Pancreas (tissue), 10 donors: ENCODE results near the gene ACSF3. TPM values are rescaled to one million over a fixed set of nuclear protein-coding genes. Genes with fewer than 3 reads are reported as not detected.
A peak's percentile ranks its signal among the peaks of the same experiment; 100 is the strongest.

Experiments
- ATAC-seq, 4 donors: fragments of 200-7000 bp; cut with Tn5 transposase; one replicate each; pipeline versions ENCODE4 v1.8.0 to v1.9.1; 2020; ENCODE audit warnings: mild to moderate bottlenecking in 4 of 4, moderate library complexity in 4 of 4
- DNase-seq, 6 donors: peaks; one replicate each; pipeline ENCODE4 v3.0.0-alpha.2; 2020
- FAIRE-seq: peaks from 2 replicates; lab custom pipeline; 2012; peaks lifted over from hg19 to GRCh38; lab: Jason Lieb, UNC
- H3K27ac ChIP-seq, 4 donors: fragments of 200-600 bp; sonication (generic); 1 replicate in 3 of 4; 2 replicates in 1 of 4; pipeline versions ENCODE4 v1.5.0 to v1.8.0; 2020
- H3K27me3 ChIP-seq, 4 donors: fragments of 200-600 bp; one replicate each; pipeline ENCODE4 v1.8.0; 2021
- H3K36me3 ChIP-seq, 3 donors: fragments of 200-600 bp; sonication (generic) in 1 of 3; one replicate each; pipeline versions ENCODE4 v1.5.0 to v1.8.0; 2020 to 2021
- H3K4me1 ChIP-seq, 3 donors: fragments of 200-600 bp; one replicate each; pipeline ENCODE4 v1.8.0; 2021
- H3K4me3 ChIP-seq, 4 donors: fragments of 200-600 bp; sonication (generic) in 2 of 4; one replicate each; pipeline versions ENCODE4 v1.5.0 to v1.8.0; 2020 to 2021
- H3K9me3 ChIP-seq, 4 donors: fragments of 200-600 bp; one replicate each; pipeline ENCODE4 v1.8.0; 2021
- CTCF ChIP-seq, 4 donors: fragments of 200-600 bp; sonication (generic) in 3 of 4; IDR thresholded peaks; one replicate each; pipeline versions ENCODE4 v1.5.0 to v1.8.0; 2021; ENCODE audit warnings: antibody characterized with exemption in 4 of 4
- WGBS, 2 donors: extraction: QIAGEN DNeasy Blood & Tissue Kit; methylation state at CpG; one replicate each; pipeline ENCODE4 v1.1.7; 2013; 5-methylcytosine and 5-hydroxymethylcytosine counted together
- intact Hi-C, 3 donors: fragments of 100-400 bp; cut with DNase I; formaldehyde crosslinking; loops; one replicate each; pipeline versions ENCODE4 v1.11.1 to v1.14.2; 2022
- polyA plus RNA-seq, 2 donors: library from polyadenylated mRNA; stranded (reverse); fragments of 200-250 nt; gene quantifications; one replicate each; pipeline ENCODE4 v1.2.3, GENCODE V29; 2013
- total RNA-seq, 6 donors: library from RNA; stranded (reverse); fragmentation: NEBNext Ultra II Directional in 4 of 6; extraction: Animal tissue kit (Norgen Biotek cat#: 25700) in 4 of 6; gene quantifications; one replicate each; pipeline versions ENCODE4 v1.2.1 to v1.2.4, GENCODE V29; 2021 to 2023
- donor health status: healthy with polysubstance abuse.
- donor health status: DM: no; HTN: no; CAD: no; lungs with moderate emphysema.
- donor health status: DM: no; HTN: no; CAD: no.
- donor health status: control.
- donor health status: control.
- donor health status: Bipolar disorder and iron deficiency.
- donor health status: DM: yes; HTN: yes; CAD: no.
- donor health status: DM: no; HTN: no; CAD: no.
- donor health status: DM: no; HTN: no; CAD: no.
- donor health status: DM: yes; HTN: yes; CAD: no.

The ACSF3 gene
- total and polyA plus RNA-seq, 8 donors: 17.3 to 36.9 (median 20.8) TPM

GRCh38 chr16:89117227-89117974 is 23.7 kb downstream of the ACSF3 start:
- intact Hi-C loops: no loop called here
- no peaks in the 10 kb centered on the region for H3K9me3 ChIP-seq
- no peaks in the 10 kb centered on the region for H3K4me1 ChIP-seq
- ATAC-seq (no peak), DNase-seq (peak in 2 of 6 donors; percentile 30 to 45), FAIRE-seq (no peak)
- H3K36me3 ChIP-seq: peaks cover 0 to 41% (median 2%) of the 10 kb centered on the region in 3 donors
- H3K27ac ChIP-seq: no peak overlapping the region
- WGBS, 2 donors: 94 to 95% methylated on average over 27 of the region's 27 CpGs
- H3K27me3 ChIP-seq: no peaks in the 10 kb centered on the region
- TF ChIP-seq CTCF (IDR thresholded peaks at IDR 0.05): no peak
- no peak overlapping the region for H3K4me3 ChIP-seq

GRCh38 chr16:89117975-89118289 is 24.3 kb downstream of the ACSF3 start:
- DNase-seq (peak in 2 of 6 donors; percentile 29 to 40), FAIRE-seq (no peak), ATAC-seq (no peak)
- Histone ChIP-seq H3K27me3 (no peaks in the 10 kb centered on the region), H3K9me3 (no peaks in the 10 kb centered on the region), H3K4me3 (no peak overlapping the region), H3K27ac (no peak overlapping the region), H3K4me1 (no peaks in the 10 kb centered on the region), H3K36me3 (peaks cover 0 to 36% (median 2%) of the 10 kb centered on the region in 3 donors)
- 85 to 93% methylated on average over 19 of the region's 19 CpGs for WGBS, 2 donors
- intact Hi-C loops: no loop called here
- TF ChIP-seq CTCF (IDR thresholded peaks at IDR 0.05): no peak

GRCh38 chr16:89118361-89119165 is 24.9 kb downstream of the ACSF3 start:
- intact Hi-C loops: no loop called here
- DNase-seq (peak in 2 of 6 donors; percentile 46 to 65), FAIRE-seq (no peak), ATAC-seq (no peak)
- H3K4me3 ChIP-seq: no peak overlapping the region
- H3K36me3 ChIP-seq: peaks cover 0 to 30% (median 2%) of the 10 kb centered on the region in 3 donors
- no peaks in the 10 kb centered on the region for H3K27me3 ChIP-seq
- H3K9me3 ChIP-seq: no peaks in the 10 kb centered on the region
- whole genome bisulfite sequencing, 2 donors: 85 to 91% methylated on average over 23 of the region's 23 CpGs
- TF ChIP-seq CTCF (IDR thresholded peaks at IDR 0.05): no peak
- no peak overlapping the region for H3K27ac ChIP-seq
- H3K4me1 ChIP-seq: no peaks in the 10 kb centered on the region

DNA sequence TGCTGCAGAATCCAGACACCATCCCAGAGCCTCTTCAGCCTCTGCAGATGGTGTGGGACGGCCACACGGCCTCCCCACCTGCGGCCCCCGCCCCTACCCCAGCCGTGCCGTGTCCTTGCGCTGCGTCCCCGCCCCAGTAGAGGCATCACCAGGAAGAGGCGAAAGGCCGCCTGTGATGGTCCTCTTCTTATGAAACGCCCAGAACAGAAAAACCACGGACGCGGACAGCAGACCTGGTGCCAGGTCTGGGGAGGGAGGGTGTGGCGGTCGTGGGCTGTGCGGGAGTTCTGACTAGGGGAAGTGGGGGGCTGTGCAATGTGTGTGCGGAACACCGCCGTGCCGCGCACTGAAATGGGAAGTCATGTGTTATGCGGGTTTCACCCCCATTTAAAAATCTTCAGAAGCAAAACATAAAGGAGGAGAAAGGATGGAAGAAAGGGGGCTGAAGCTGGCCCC is 25.5 kb downstream of the ACSF3 start:
- H3K4me3 ChIP-seq: no peak overlapping the region
- no peaks in the 10 kb centered on the region for H3K27me3 ChIP-seq
- intact Hi-C loops: no loop called here
- no peaks in the 10 kb centered on the region for H3K4me1 ChIP-seq
- H3K36me3 ChIP-seq: peaks cover 0 to 24% (median 2%) of the 10 kb centered on the region in 3 donors
- no peak for FAIRE-seq
- no peaks in the 10 kb centered on the region for H3K9me3 ChIP-seq
- DNase-seq: peak in 2 of 6 donors; percentile 28 to 38
- WGBS, 2 donors: 90 to 94% methylated on average over 24 of the region's 24 CpGs
- no peak for TF ChIP-seq CTCF (IDR thresholded peaks at IDR 0.05)
- no peak overlapping the region for H3K27ac ChIP-seq
- ATAC-seq: no peak
